A549 (cell line): Measurements from ENCODE around the gene CNTN5.

Source experiments
- HDAC2 ChIP-seq: fragments of 200-600 bp; sonication (generic); IDR thresholded peaks from 2 replicates; pipeline ENCODE4 v1.6.1; 2016
- MAFK ChIP-seq: fragments of 450-650 bp; IDR thresholded peaks from 2 replicates; pipeline ENCODE4 v1.6.1; 2014; ENCODE audit not compliant: partially characterized antibody
- RAD21 ChIP-seq, 2 experiments: fragments of >200 bp in 1 of 2; sonication (Bioruptor Twin) in 1 of 2; formaldehyde crosslinking in 1 of 2; IDR thresholded peaks in 1 of 2; conservative IDR thresholded peaks in 1 of 2; 2 replicates in 1 of 2; 3 replicates in 1 of 2; pipeline ENCODE4 v1.6.1; 2012 to 2018; ENCODE audit warnings: inconsistent platforms in 1 of 2
- TF ChIP-seq, protein P1 (sequence below): fragments of 200-600 bp; sonication (generic); IDR thresholded peaks from 2 replicates; pipeline ENCODE4 v1.6.1; 2016; ENCODE audit warnings: antibody characterized with exemption, mild to moderate bottlenecking, moderate library complexity
- TF ChIP-seq, protein P2 (sequence below): fragments of >200 bp; sonication (Bioruptor Twin); formaldehyde crosslinking; IDR thresholded peaks from 3 replicates; pipeline ENCODE4 v1.5.1; 2016

DNA sequence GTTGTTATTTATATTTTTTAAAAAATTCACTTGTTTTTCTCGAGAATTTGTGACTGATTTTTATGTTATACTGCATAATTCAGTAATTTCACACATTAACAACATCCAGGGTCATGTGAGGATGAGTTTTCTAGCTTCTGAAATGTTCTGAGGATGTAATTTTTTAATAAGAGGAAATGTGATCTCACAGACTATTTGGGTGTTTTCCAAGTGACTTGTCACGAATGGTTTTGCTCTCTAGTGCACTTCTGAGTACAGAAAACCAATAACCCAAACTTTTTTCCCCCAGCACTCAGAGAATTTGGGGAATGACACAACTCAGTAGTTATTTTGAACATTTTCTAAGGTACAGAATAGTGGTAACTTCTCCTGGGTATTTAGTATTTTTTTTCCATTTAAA, 845.2 kb downstream of the CNTN5 start:
- TF ChIP-seq, protein P1, sequence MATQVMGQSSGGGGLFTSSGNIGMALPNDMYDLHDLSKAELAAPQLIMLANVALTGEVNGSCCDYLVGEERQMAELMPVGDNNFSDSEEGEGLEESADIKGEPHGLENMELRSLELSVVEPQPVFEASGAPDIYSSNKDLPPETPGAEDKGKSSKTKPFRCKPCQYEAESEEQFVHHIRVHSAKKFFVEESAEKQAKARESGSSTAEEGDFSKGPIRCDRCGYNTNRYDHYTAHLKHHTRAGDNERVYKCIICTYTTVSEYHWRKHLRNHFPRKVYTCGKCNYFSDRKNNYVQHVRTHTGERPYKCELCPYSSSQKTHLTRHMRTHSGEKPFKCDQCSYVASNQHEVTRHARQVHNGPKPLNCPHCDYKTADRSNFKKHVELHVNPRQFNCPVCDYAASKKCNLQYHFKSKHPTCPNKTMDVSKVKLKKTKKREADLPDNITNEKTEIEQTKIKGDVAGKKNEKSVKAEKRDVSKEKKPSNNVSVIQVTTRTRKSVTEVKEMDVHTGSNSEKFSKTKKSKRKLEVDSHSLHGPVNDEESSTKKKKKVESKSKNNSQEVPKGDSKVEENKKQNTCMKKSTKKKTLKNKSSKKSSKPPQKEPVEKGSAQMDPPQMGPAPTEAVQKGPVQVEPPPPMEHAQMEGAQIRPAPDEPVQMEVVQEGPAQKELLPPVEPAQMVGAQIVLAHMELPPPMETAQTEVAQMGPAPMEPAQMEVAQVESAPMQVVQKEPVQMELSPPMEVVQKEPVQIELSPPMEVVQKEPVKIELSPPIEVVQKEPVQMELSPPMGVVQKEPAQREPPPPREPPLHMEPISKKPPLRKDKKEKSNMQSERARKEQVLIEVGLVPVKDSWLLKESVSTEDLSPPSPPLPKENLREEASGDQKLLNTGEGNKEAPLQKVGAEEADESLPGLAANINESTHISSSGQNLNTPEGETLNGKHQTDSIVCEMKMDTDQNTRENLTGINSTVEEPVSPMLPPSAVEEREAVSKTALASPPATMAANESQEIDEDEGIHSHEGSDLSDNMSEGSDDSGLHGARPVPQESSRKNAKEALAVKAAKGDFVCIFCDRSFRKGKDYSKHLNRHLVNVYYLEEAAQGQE: no peak
- TF ChIP-seq, protein P2, sequence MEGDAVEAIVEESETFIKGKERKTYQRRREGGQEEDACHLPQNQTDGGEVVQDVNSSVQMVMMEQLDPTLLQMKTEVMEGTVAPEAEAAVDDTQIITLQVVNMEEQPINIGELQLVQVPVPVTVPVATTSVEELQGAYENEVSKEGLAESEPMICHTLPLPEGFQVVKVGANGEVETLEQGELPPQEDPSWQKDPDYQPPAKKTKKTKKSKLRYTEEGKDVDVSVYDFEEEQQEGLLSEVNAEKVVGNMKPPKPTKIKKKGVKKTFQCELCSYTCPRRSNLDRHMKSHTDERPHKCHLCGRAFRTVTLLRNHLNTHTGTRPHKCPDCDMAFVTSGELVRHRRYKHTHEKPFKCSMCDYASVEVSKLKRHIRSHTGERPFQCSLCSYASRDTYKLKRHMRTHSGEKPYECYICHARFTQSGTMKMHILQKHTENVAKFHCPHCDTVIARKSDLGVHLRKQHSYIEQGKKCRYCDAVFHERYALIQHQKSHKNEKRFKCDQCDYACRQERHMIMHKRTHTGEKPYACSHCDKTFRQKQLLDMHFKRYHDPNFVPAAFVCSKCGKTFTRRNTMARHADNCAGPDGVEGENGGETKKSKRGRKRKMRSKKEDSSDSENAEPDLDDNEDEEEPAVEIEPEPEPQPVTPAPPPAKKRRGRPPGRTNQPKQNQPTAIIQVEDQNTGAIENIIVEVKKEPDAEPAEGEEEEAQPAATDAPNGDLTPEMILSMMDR: no peak
- TF ChIP-seq HDAC2: no peak
- no peak for TF ChIP-seq RAD21 (conservative IDR thresholded peaks at IDR 0.05 in 1 of 2, IDR thresholded peaks at IDR 0.05 in 1 of 2)
- no peak for TF ChIP-seq MAFK
